ENCODE data around the gene HAGH.

DNA sequence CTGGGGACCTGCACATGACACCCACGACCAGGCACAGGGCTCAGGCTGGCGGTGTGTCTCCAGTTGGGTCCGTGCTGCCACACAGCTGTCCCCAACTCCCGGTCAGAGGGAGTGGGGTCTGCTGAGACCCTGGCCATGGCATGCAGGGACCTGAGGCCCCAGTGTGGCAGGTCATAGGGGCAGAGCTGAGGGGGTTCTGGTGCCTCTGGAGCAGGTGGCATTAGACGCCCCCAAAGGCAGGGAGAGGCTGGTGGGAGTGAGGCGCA, 39.6 kb downstream of the HAGH start:
- TF ChIP-seq, protein P1, sequence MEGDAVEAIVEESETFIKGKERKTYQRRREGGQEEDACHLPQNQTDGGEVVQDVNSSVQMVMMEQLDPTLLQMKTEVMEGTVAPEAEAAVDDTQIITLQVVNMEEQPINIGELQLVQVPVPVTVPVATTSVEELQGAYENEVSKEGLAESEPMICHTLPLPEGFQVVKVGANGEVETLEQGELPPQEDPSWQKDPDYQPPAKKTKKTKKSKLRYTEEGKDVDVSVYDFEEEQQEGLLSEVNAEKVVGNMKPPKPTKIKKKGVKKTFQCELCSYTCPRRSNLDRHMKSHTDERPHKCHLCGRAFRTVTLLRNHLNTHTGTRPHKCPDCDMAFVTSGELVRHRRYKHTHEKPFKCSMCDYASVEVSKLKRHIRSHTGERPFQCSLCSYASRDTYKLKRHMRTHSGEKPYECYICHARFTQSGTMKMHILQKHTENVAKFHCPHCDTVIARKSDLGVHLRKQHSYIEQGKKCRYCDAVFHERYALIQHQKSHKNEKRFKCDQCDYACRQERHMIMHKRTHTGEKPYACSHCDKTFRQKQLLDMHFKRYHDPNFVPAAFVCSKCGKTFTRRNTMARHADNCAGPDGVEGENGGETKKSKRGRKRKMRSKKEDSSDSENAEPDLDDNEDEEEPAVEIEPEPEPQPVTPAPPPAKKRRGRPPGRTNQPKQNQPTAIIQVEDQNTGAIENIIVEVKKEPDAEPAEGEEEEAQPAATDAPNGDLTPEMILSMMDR (IDR thresholded peaks at IDR 0.05; ENCODE audit: insufficient read depth, low read length), result no peak
- no peak for TF ChIP-seq GABPA (IDR thresholded peaks at IDR 0.05; ENCODE audit: low read depth)
- TF ChIP-seq, protein P2, sequence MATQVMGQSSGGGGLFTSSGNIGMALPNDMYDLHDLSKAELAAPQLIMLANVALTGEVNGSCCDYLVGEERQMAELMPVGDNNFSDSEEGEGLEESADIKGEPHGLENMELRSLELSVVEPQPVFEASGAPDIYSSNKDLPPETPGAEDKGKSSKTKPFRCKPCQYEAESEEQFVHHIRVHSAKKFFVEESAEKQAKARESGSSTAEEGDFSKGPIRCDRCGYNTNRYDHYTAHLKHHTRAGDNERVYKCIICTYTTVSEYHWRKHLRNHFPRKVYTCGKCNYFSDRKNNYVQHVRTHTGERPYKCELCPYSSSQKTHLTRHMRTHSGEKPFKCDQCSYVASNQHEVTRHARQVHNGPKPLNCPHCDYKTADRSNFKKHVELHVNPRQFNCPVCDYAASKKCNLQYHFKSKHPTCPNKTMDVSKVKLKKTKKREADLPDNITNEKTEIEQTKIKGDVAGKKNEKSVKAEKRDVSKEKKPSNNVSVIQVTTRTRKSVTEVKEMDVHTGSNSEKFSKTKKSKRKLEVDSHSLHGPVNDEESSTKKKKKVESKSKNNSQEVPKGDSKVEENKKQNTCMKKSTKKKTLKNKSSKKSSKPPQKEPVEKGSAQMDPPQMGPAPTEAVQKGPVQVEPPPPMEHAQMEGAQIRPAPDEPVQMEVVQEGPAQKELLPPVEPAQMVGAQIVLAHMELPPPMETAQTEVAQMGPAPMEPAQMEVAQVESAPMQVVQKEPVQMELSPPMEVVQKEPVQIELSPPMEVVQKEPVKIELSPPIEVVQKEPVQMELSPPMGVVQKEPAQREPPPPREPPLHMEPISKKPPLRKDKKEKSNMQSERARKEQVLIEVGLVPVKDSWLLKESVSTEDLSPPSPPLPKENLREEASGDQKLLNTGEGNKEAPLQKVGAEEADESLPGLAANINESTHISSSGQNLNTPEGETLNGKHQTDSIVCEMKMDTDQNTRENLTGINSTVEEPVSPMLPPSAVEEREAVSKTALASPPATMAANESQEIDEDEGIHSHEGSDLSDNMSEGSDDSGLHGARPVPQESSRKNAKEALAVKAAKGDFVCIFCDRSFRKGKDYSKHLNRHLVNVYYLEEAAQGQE (IDR thresholded peaks at IDR 0.05; ENCODE audit: insufficient replicate concordance, low read depth), result no peak

Data from HL-60 (cell line).